PFSK-1 (cell line): ENCODE data around the gene EXOSC5.

ENCODE experiments used
- FOXP2 ChIP-seq: optimal IDR thresholded peaks from 2 replicates; pipeline ENCODE3; 2011; ENCODE audit warnings: borderline replicate concordance, control low read depth, inconsistent platforms; ENCODE audit not compliant: insufficient read depth; ENCODE audit errors: extremely low read length, extremely low read depth
- POLR2AphosphoS5 ChIP-seq: IDR thresholded peaks from 2 replicates; pipeline ENCODE4 v1.6.1; 2012; ENCODE audit warnings: low read depth, mild to moderate bottlenecking, control low read depth, low read length, moderate library complexity
- REST ChIP-seq, 2 experiments: IDR thresholded peaks; 2 replicates each; pipeline versions ENCODE4 v1.6.1 to v1.8.0; 2011 to 2012; ENCODE audit warnings: low read depth in 2 of 2, low read length in 2 of 2, control low read depth in 1 of 2, inconsistent platforms in 1 of 2, mild to moderate bottlenecking in 1 of 2, moderate library complexity in 1 of 2; ENCODE audit not compliant: insufficient read depth in 1 of 2
- SIN3A ChIP-seq: IDR thresholded peaks from 2 replicates; pipeline ENCODE4 v1.6.1; 2012; ENCODE audit warnings: mild to moderate bottlenecking, low read length, moderate library complexity, borderline replicate concordance; ENCODE audit not compliant: insufficient read depth
- TAF1 ChIP-seq: IDR thresholded peaks from 2 replicates; pipeline ENCODE4 v1.6.1; 2012; ENCODE audit warnings: low read length, control low read depth, borderline replicate concordance; ENCODE audit not compliant: insufficient read depth

Gene EXOSC5

GRCh38 chr19:41371541-41371940, 25.6 kb downstream of the EXOSC5 start:
- TF ChIP-seq POLR2AphosphoS5 (no peak), REST (IDR thresholded peaks at IDR 0.05; ENCODE audit: insufficient read depth in 1 of 2, low read depth in 2 of 2, low read length in 2 of 2) (no peak), FOXP2 (no peak), TAF1 (no peak)

- TF ChIP-seq TAF1 (no peak), SIN3A (no peak), FOXP2 (no peak), POLR2AphosphoS5 (no peak), REST (IDR thresholded peaks at IDR 0.05; ENCODE audit: insufficient read depth in 1 of 2, low read depth in 2 of 2, low read length in 2 of 2) (no peak)
These were observed 27.4 kb downstream of the EXOSC5 start for GRCh38 chr19:41369769-41370168.

- no peak for TF ChIP-seq SIN3A
- no peak for TF ChIP-seq POLR2AphosphoS5
- no peak for TF ChIP-seq TAF1
- no peak for TF ChIP-seq FOXP2
- no peak for TF ChIP-seq REST (IDR thresholded peaks at IDR 0.05; ENCODE audit: insufficient read depth in 1 of 2, low read depth in 2 of 2, low read length in 2 of 2)
These were observed 29.3 kb downstream of the EXOSC5 start for GRCh38 chr19:41367848-41368301.

- TF ChIP-seq TAF1: no peak
- no peak for TF ChIP-seq POLR2AphosphoS5
- no peak for TF ChIP-seq SIN3A
- no peak for TF ChIP-seq FOXP2
- TF ChIP-seq REST (IDR thresholded peaks at IDR 0.05; ENCODE audit: insufficient read depth in 1 of 2, low read depth in 2 of 2, low read length in 2 of 2): no peak
These were observed 31.1 kb downstream of the EXOSC5 start for GRCh38 chr19:41366089-41366488.
